ENCODE results near the gene ARL2.

Gene ARL2

DNA sequence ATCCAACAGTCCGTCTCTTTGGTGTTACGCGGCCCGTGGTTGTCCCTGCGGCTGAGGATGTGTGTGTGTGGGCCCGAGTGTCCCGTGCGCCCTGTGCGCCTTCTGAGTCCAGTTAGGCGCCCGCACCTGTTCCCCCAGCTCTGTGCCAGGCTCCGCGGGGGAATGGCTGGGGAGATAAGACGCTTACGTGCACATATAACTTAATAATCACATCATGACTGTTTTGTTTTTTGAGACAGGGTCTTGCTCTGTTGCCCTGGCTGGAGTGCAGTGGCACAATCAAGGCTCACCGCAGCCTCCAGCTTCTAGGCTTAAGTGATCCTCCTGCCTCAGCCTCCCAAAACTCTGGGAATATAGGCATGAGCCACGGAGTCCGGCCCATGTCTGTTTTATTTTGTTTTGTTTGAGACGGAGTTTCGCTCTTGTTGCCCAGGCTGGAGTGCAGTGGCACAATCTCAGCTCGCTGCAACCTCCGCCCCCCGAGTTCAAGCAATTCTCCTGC, 817 bp downstream of the ARL2 start:
- H3K36me3 ChIP-seq (ENCODE audit: insufficient read depth, low read length): peaks cover 21% of the 10 kb centered on the region
- H4K20me1 ChIP-seq (ENCODE audit: insufficient read depth, low read length): no peaks in the 10 kb centered on the region
- peak overlapping the region; percentile 80 for H3K4me2 ChIP-seq (ENCODE audit: low read length)
- H3K9ac ChIP-seq (ENCODE audit: low read length): peak overlapping the region; percentile 76
- H3K4me3 ChIP-seq (ENCODE audit: low read depth, low read length, poor library complexity, severe bottlenecking): peak overlapping the region; percentile 66
- H3K79me2 ChIP-seq (ENCODE audit: insufficient read depth, low read length): no peaks in the 10 kb centered on the region
- no peaks in the 10 kb centered on the region for H3K9me2 ChIP-seq (ENCODE audit: low read depth, low read length)
- no peak overlapping the region for H2AFZ ChIP-seq (ENCODE audit: low read length)
- H3F3A ChIP-seq (ENCODE audit: insufficient read depth, low read length): 0 out of 2 replicates have a peak, but pooled peaks cover 5% of the 10 kb centered on the region
- H3K27ac ChIP-seq (ENCODE audit: low read depth, low read length, poor library complexity, severe bottlenecking): peak overlapping the region; percentile 82
- peaks cover 13% of the 10 kb centered on the region for H3K4me1 ChIP-seq (ENCODE audit: insufficient read depth, low read length, severe bottlenecking)
- H3K9me3 ChIP-seq (ENCODE audit: low read length): no peaks in the 10 kb centered on the region
- no peaks in the 10 kb centered on the region for H3K27me3 ChIP-seq (ENCODE audit: insufficient read depth, low read length)
- TF ChIP-seq EZH2 (IDR thresholded peaks at IDR 0.05; ENCODE audit: borderline replicate concordance, low read length): no peak
- TF ChIP-seq, protein P1, sequence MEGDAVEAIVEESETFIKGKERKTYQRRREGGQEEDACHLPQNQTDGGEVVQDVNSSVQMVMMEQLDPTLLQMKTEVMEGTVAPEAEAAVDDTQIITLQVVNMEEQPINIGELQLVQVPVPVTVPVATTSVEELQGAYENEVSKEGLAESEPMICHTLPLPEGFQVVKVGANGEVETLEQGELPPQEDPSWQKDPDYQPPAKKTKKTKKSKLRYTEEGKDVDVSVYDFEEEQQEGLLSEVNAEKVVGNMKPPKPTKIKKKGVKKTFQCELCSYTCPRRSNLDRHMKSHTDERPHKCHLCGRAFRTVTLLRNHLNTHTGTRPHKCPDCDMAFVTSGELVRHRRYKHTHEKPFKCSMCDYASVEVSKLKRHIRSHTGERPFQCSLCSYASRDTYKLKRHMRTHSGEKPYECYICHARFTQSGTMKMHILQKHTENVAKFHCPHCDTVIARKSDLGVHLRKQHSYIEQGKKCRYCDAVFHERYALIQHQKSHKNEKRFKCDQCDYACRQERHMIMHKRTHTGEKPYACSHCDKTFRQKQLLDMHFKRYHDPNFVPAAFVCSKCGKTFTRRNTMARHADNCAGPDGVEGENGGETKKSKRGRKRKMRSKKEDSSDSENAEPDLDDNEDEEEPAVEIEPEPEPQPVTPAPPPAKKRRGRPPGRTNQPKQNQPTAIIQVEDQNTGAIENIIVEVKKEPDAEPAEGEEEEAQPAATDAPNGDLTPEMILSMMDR (IDR thresholded peaks at IDR 0.05; ENCODE audit: low read length): no peak

DNA sequence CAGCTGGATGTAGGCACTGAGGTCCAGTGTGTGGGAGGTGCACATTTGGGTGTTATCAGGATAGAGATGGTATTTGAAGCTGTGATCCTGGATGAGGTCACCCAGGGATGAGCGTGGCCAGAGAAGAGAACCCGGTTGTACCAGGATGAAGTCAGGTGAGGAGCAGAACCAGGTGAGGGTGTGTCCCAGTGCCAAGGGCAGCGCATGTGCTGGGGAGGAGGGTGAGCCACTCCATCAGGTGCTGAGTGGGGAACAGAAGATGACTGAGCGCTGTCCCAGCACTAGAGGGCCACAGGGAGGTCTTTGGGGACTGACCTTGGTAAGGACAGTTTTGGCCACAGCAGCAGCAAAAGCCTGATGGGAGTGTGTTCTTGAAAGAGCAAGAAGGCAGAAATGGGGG, 2.7 kb downstream of the ARL2 start:
- H2AFZ ChIP-seq (ENCODE audit: low read length): no peak overlapping the region
- H3K36me3 ChIP-seq (ENCODE audit: insufficient read depth, low read length): peaks cover 36% of the 10 kb centered on the region
- no peaks in the 10 kb centered on the region for H3K27me3 ChIP-seq (ENCODE audit: insufficient read depth, low read length)
- no peak overlapping the region for H3K9ac ChIP-seq (ENCODE audit: low read length)
- H3K9me3 ChIP-seq (ENCODE audit: low read length): no peaks in the 10 kb centered on the region
- peaks cover 13% of the 10 kb centered on the region for H3K4me1 ChIP-seq (ENCODE audit: insufficient read depth, low read length, severe bottlenecking)
- TF ChIP-seq, protein P1 (IDR thresholded peaks at IDR 0.05; ENCODE audit: low read length): no peak
- TF ChIP-seq EZH2 (IDR thresholded peaks at IDR 0.05; ENCODE audit: borderline replicate concordance, low read length): no peak
- no peaks in the 10 kb centered on the region for H4K20me1 ChIP-seq (ENCODE audit: insufficient read depth, low read length)
- H3K4me3 ChIP-seq (ENCODE audit: low read depth, low read length, poor library complexity, severe bottlenecking): no peak overlapping the region
- H3K9me2 ChIP-seq (ENCODE audit: low read depth, low read length): no peaks in the 10 kb centered on the region
- no peak overlapping the region for H3K4me2 ChIP-seq (ENCODE audit: low read length)
- no peak overlapping the region for H3K27ac ChIP-seq (ENCODE audit: low read depth, low read length, poor library complexity, severe bottlenecking)
- H3F3A ChIP-seq (ENCODE audit: insufficient read depth, low read length): 0 out of 2 replicates have a peak, but pooled peaks cover 5% of the 10 kb centered on the region
- H3K79me2 ChIP-seq (ENCODE audit: insufficient read depth, low read length): no peaks in the 10 kb centered on the region

DNA sequence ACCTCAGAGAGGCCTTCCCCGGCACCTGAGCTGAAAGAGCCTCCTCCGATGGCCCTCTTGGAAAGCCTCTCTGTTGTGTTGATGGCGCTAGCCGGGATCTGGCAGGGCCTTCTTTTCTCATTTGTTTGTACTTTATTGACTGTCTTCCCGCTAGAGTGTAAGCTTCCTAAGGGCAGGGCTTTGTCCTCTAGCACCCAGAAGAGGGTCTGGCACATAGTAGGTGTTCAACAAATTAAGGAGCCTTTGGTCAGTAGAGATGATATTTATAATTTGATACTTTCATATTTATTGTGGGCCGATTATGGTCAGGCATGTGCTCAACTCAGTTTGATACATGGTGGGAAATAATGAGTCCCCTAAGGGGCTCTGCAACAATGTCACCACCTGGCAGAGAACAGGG, 4.0 kb downstream of the ARL2 start:
- Histone ChIP-seq H3K9ac (ENCODE audit: low read length) (no peak overlapping the region), H3K9me3 (ENCODE audit: low read length) (no peaks in the 10 kb centered on the region), H3F3A (ENCODE audit: insufficient read depth, low read length) (0 out of 2 replicates have a peak, but pooled peaks cover 3% of the 10 kb centered on the region), H3K27me3 (ENCODE audit: insufficient read depth, low read length) (no peaks in the 10 kb centered on the region), H3K4me1 (ENCODE audit: insufficient read depth, low read length, severe bottlenecking) (peaks cover 13% of the 10 kb centered on the region), H3K4me3 (ENCODE audit: low read depth, low read length, poor library complexity, severe bottlenecking) (no peak overlapping the region), H2AFZ (ENCODE audit: low read length) (no peak overlapping the region), H3K9me2 (ENCODE audit: low read depth, low read length) (no peaks in the 10 kb centered on the region), H3K79me2 (ENCODE audit: insufficient read depth, low read length) (no peaks in the 10 kb centered on the region), H4K20me1 (ENCODE audit: insufficient read depth, low read length) (no peaks in the 10 kb centered on the region), H3K36me3 (ENCODE audit: insufficient read depth, low read length) (peaks cover 40% of the 10 kb centered on the region), H3K27ac (ENCODE audit: low read depth, low read length, poor library complexity, severe bottlenecking) (no peak overlapping the region), H3K4me2 (ENCODE audit: low read length) (no peak overlapping the region)
- TF ChIP-seq, protein P1 (IDR thresholded peaks at IDR 0.05; ENCODE audit: low read length): no peak
- no peak for TF ChIP-seq EZH2 (IDR thresholded peaks at IDR 0.05; ENCODE audit: borderline replicate concordance, low read length)
